ENCODE measurements around the gene FBXW8.

Gene FBXW8

DNA sequence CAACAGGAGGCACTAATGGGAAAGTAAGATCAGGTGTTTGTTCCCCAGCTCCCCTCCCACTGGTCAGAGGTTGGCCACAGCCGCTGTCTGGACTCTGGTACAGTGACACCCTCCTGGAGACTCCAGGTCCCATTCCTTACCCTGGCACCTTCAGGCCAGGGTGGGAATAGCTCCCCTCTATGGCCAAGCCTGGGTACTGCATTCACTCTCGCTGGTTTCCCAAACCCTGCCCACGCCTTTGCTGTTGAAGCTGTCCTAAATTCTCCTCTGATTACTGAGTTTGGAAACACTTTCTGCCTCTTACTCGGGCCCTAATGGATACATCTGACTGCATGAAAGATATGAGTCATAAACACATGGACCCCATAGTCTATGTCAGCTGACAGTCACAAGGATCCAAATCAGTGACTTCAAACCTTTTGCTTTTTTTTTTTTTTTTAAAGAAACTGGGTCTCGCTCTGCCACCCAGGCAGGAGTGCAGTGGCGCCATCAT lies 47.4 kb upstream of the FBXW8 start:
- no peak overlapping the region for H3K27ac ChIP-seq (ENCODE audit: extremely low read depth, low read depth, low read length)
- CTCF ChIA-PET: interaction anchor here (0.6 to 2.6 kb wide), 25 partner anchors 11 to 1214 kb away, joined by 3 to 52 read pairs (median 3); partner anchors contain the start of gene HRK
- POLR2A ChIA-PET: interaction anchor here (1.1 kb wide), 1 partner anchor 17 kb away, joined by 3 read pairs; no protein-coding TSS in a partner anchor
- no peak for TF ChIP-seq MZF1 (tag by site-specific recombination; IDR thresholded peaks at IDR 0.05; ENCODE audit: borderline replicate concordance)
- no peak for TF ChIP-seq ZNF324 (tag by site-specific recombination; IDR thresholded peaks at IDR 0.05)
- TF ChIP-seq, protein P1, sequence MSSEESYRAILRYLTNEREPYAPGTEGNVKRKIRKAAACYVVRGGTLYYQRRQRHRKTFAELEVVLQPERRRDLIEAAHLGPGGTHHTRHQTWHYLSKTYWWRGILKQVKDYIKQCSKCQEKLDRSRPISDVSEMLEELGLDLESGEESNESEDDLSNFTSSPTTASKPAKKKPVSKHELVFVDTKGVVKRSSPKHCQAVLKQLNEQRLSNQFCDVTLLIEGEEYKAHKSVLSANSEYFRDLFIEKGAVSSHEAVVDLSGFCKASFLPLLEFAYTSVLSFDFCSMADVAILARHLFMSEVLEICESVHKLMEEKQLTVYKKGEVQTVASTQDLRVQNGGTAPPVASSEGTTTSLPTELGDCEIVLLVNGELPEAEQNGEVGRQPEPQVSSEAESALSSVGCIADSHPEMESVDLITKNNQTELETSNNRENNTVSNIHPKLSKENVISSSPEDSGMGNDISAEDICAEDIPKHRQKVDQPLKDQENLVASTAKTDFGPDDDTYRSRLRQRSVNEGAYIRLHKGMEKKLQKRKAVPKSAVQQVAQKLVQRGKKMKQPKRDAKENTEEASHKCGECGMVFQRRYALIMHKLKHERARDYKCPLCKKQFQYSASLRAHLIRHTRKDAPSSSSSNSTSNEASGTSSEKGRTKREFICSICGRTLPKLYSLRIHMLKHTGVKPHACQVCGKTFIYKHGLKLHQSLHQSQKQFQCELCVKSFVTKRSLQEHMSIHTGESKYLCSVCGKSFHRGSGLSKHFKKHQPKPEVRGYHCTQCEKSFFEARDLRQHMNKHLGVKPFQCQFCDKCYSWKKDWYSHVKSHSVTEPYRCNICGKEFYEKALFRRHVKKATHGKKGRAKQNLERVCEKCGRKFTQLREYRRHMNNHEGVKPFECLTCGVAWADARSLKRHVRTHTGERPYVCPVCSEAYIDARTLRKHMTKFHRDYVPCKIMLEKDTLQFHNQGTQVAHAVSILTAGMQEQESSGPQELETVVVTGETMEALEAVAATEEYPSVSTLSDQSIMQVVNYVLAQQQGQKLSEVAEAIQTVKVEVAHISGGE (tag by site-specific recombination; conservative IDR thresholded peaks at IDR 0.05; ENCODE audit: low read depth): no peak
- TF ChIP-seq ZNF2 (tag by site-specific recombination; IDR thresholded peaks at IDR 0.05): no peak
- TF ChIP-seq, protein P2, sequence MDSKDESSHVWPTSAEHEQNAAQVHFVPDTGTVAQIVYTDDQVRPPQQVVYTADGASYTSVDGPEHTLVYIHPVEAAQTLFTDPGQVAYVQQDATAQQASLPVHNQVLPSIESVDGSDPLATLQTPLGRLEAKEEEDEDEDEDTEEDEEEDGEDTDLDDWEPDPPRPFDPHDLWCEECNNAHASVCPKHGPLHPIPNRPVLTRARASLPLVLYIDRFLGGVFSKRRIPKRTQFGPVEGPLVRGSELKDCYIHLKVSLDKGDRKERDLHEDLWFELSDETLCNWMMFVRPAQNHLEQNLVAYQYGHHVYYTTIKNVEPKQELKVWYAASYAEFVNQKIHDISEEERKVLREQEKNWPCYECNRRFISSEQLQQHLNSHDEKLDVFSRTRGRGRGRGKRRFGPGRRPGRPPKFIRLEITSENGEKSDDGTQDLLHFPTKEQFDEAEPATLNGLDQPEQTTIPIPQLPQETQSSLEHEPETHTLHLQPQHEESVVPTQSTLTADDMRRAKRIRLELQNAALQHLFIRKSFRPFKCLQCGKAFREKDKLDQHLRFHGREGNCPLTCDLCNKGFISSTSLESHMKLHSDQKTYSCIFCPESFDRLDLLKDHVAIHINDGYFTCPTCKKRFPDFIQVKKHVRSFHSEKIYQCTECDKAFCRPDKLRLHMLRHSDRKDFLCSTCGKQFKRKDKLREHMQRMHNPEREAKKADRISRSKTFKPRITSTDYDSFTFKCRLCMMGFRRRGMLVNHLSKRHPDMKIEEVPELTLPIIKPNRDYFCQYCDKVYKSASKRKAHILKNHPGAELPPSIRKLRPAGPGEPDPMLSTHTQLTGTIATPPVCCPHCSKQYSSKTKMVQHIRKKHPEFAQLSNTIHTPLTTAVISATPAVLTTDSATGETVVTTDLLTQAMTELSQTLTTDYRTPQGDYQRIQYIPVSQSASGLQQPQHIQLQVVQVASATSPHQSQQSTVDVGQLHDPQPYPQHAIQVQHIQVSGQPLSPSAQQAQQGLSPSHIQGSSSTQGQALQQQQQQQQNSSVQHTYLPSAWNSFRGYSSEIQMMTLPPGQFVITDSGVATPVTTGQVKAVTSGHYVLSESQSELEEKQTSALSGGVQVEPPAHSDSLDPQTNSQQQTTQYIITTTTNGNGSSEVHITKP (tag by site-specific recombination; IDR thresholded peaks at IDR 0.05): no peak
- TF ChIP-seq SCRT2 (tag by site-specific recombination; IDR thresholded peaks at IDR 0.05): no peak
- no peak for TF ChIP-seq ZNF600 (tag by site-specific recombination; IDR thresholded peaks at IDR 0.05)
- TF ChIP-seq, protein P3, sequence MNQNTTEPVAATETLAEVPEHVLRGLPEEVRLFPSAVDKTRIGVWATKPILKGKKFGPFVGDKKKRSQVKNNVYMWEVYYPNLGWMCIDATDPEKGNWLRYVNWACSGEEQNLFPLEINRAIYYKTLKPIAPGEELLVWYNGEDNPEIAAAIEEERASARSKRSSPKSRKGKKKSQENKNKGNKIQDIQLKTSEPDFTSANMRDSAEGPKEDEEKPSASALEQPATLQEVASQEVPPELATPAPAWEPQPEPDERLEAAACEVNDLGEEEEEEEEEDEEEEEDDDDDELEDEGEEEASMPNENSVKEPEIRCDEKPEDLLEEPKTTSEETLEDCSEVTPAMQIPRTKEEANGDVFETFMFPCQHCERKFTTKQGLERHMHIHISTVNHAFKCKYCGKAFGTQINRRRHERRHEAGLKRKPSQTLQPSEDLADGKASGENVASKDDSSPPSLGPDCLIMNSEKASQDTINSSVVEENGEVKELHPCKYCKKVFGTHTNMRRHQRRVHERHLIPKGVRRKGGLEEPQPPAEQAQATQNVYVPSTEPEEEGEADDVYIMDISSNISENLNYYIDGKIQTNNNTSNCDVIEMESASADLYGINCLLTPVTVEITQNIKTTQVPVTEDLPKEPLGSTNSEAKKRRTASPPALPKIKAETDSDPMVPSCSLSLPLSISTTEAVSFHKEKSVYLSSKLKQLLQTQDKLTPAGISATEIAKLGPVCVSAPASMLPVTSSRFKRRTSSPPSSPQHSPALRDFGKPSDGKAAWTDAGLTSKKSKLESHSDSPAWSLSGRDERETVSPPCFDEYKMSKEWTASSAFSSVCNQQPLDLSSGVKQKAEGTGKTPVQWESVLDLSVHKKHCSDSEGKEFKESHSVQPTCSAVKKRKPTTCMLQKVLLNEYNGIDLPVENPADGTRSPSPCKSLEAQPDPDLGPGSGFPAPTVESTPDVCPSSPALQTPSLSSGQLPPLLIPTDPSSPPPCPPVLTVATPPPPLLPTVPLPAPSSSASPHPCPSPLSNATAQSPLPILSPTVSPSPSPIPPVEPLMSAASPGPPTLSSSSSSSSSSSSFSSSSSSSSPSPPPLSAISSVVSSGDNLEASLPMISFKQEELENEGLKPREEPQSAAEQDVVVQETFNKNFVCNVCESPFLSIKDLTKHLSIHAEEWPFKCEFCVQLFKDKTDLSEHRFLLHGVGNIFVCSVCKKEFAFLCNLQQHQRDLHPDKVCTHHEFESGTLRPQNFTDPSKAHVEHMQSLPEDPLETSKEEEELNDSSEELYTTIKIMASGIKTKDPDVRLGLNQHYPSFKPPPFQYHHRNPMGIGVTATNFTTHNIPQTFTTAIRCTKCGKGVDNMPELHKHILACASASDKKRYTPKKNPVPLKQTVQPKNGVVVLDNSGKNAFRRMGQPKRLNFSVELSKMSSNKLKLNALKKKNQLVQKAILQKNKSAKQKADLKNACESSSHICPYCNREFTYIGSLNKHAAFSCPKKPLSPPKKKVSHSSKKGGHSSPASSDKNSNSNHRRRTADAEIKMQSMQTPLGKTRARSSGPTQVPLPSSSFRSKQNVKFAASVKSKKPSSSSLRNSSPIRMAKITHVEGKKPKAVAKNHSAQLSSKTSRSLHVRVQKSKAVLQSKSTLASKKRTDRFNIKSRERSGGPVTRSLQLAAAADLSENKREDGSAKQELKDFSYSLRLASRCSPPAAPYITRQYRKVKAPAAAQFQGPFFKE (tag by site-specific recombination; IDR thresholded peaks at IDR 0.05; ENCODE audit: borderline replicate concordance): no peak
- no peak for TF ChIP-seq ZXDB (tag by site-specific recombination; IDR thresholded peaks at IDR 0.05)
- TF ChIP-seq SP3 (tag by site-specific recombination; IDR thresholded peaks at IDR 0.05): no peak
- no peak for TF ChIP-seq ZFP69B (tag by site-specific recombination; IDR thresholded peaks at IDR 0.05)
- TF ChIP-seq ZNF350 (tag by site-specific recombination; IDR thresholded peaks at IDR 0.05): no peak
- TF ChIP-seq ZBTB8A (tag by site-specific recombination; IDR thresholded peaks at IDR 0.05): no peak
- no peak for TF ChIP-seq ZNF423 (tag by site-specific recombination; IDR thresholded peaks at IDR 0.05)
- no peak for TF ChIP-seq ZNF843 (tag by site-specific recombination; IDR thresholded peaks at IDR 0.05)
- TF ChIP-seq ZNF184 (tag by site-specific recombination; IDR thresholded peaks at IDR 0.05): no peak
- no peak for TF ChIP-seq ZNF174 (tag by site-specific recombination; IDR thresholded peaks at IDR 0.05)
- TF ChIP-seq, protein P4, sequence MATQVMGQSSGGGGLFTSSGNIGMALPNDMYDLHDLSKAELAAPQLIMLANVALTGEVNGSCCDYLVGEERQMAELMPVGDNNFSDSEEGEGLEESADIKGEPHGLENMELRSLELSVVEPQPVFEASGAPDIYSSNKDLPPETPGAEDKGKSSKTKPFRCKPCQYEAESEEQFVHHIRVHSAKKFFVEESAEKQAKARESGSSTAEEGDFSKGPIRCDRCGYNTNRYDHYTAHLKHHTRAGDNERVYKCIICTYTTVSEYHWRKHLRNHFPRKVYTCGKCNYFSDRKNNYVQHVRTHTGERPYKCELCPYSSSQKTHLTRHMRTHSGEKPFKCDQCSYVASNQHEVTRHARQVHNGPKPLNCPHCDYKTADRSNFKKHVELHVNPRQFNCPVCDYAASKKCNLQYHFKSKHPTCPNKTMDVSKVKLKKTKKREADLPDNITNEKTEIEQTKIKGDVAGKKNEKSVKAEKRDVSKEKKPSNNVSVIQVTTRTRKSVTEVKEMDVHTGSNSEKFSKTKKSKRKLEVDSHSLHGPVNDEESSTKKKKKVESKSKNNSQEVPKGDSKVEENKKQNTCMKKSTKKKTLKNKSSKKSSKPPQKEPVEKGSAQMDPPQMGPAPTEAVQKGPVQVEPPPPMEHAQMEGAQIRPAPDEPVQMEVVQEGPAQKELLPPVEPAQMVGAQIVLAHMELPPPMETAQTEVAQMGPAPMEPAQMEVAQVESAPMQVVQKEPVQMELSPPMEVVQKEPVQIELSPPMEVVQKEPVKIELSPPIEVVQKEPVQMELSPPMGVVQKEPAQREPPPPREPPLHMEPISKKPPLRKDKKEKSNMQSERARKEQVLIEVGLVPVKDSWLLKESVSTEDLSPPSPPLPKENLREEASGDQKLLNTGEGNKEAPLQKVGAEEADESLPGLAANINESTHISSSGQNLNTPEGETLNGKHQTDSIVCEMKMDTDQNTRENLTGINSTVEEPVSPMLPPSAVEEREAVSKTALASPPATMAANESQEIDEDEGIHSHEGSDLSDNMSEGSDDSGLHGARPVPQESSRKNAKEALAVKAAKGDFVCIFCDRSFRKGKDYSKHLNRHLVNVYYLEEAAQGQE (tag by site-specific recombination; IDR thresholded peaks at IDR 0.05): no peak
- no peak for TF ChIP-seq ZNF670 (tag by site-specific recombination; IDR thresholded peaks at IDR 0.05; ENCODE audit: low read depth)
- no peak for TF ChIP-seq ZFP41 (tag by site-specific recombination; IDR thresholded peaks at IDR 0.05; ENCODE audit: borderline replicate concordance)
- TF ChIP-seq, protein P5, sequence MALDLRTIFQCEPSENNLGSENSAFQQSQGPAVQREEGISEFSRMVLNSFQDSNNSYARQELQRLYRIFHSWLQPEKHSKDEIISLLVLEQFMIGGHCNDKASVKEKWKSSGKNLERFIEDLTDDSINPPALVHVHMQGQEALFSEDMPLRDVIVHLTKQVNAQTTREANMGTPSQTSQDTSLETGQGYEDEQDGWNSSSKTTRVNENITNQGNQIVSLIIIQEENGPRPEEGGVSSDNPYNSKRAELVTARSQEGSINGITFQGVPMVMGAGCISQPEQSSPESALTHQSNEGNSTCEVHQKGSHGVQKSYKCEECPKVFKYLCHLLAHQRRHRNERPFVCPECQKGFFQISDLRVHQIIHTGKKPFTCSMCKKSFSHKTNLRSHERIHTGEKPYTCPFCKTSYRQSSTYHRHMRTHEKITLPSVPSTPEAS (tag by site-specific recombination; IDR thresholded peaks at IDR 0.05): no peak

More for the DNA sequence above, 47.4 kb upstream of the FBXW8 start:
- no peak overlapping the region for H3K4me3 ChIP-seq (ENCODE audit: low read depth, low read length)
- H3K9me3 ChIP-seq (ENCODE audit: control insufficient read depth, insufficient read depth, low read depth, low read length): no peaks in the 10 kb centered on the region
- peaks cover 0 to 3% of the 10 kb centered on the region in 2 experiments; a peak in 1 of 3 replicates for H3K36me3 ChIP-seq (ENCODE audit: control insufficient read depth in 2 of 2, insufficient read depth in 1 of 2, low read length in 2 of 2)
- H3K4me1 ChIP-seq (ENCODE audit: control insufficient read depth, insufficient read depth, low read length): peaks cover 8% of the 10 kb centered on the region
